Measurements from ENCODE around the gene SPINT1.

SPINT1 gene

GRCh38 chr15:40829115-40829514 lies 14.7 kb upstream of the SPINT1 start:
- no peak for DNase-seq

DNA sequence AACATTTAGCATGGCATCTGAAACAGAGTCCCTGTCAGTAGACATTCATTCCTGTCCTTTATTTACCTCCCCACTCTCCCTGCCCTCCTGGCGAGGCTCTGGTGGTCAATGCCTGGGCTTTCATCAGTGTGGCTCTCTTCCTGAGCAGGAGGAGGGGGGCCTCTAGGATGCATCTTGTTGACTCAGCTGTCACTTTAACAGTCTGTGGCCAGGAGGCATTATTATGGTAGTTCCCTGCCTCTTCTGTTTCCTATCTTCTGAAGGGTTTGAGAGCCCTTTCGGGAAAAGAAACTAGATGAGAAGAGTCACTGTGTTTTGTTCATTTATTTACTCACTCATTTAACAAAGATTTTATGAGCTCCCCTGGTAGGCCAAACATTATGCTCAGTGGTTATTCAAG lies 13.0 kb upstream of the SPINT1 start:
- no peak for DNase-seq

- no peak for DNase-seq
Observed at GRCh38 chr15:40831861-40832260, 12.0 kb upstream of the SPINT1 start.

DNA sequence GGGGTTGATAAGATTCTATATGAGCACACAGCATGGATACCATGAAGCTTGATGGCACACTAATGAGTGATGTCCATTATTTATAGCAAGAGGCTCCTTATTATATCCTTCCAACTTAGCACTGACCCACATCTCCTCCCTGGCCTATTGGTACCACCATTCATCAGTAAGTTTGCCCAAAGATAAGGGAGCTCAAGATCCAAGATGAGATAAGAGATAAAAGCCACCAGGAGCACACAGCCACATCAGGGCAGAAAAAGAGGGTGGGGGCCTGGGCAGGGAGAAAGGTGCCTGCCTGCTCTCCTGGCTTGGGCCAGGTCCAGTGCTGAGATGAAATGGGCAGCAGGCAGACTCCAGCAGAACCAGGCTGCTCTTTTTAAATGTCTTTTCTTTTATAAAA lies 10.9 kb upstream of the SPINT1 start:
- DNase-seq: no peak

DNA sequence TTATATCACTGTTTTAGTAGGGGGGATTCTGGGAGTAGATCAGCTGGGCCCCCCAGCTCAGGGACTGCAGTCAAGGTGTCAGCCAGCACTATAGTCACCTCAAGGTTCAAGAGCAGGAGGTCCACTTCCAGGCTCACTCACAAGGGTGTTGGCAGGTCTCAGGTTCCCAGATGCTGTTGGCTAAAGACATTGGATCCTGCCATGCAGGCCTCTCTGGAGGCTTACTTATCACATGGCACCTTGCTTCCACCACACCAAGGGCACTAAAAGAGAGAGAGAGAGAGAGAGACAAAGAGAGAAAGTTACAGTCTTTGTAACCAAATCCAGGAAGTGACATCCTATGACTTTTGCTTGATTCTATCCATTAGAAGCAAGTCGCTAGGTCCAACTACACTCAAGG lies 7.8 kb upstream of the SPINT1 start:
- DNase-seq: no peak

DNA sequence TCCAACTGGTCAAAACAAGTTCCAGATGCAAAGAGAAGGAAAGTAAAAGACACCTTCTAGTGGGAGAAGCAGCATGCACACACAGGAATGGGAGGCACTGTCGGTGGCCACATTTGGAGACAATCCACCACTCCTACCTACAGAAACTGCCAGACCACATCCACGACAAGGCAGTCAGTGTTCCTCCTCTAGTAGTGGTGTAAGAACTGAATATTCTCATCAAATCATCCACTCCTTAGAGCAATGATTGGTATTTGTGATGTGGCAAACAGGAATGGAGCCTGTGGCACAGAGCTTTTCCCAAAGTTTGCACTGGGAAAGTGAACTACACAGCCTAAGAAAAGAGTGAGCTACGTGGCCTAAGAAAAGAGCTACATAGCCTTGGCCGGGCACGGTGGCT lies 5.1 kb upstream of the SPINT1 start:
- DNase-seq: no peak

DNA sequence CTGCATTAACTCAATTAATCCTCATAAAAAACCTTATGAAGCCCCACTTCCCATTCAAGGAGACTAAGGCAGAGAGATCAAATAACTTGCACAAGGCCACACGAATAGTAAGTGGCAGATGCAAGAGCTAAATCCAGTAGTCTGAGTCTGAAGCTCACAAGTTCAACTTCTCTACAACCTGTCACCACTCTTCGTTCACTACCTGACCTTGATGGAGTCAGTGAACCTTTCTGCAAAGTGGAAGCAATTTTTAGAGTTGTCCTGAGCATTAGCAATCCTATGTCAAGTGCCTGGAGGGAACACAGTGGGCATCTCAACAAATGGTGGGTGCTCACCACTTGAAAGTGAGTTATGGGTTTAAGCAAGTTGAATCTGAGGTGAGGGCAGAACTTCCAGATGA lies 2.1 kb upstream of the SPINT1 start:
- no peak for DNase-seq

DNA sequence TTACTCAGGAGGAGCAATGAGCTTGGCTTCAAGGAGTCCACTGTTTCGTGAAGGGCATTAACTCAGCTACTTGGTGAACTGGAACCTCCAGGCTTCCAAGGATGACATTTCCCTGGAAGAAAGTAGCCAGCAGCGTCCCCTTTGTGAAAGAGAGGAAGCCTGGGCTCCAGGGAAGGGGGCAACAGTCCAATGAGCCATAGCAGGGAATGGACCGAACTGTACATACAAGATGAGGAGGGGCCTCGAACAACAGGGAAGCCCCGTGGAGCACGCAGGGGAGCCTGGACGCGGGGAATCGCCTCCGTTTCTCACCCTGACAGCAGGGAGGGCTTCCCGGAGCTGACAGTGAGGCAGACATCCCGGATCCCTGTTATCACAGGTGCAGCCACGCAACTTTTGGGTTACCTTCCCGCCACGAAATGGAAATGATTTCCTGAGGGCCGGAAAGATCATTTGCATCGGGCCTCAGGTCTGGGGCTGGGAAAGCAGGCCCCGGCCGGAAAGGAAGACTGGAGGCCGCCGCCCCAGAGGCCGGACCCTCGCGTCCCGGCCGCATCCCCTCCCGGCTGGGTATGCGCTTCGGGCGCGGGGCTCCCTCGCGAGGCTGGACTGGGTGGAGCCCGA lies 475 bp upstream of the SPINT1 start:
- no peak for DNase-seq

- peak; percentile 22 to 29 for DNase-seq
Observed at GRCh38 chr15:40844696-40845030, 815 bp downstream of the SPINT1 start.

- DNase-seq: no peak
Observed at GRCh38 chr15:40845036-40845435, 1.2 kb downstream of the SPINT1 start.

DNA sequence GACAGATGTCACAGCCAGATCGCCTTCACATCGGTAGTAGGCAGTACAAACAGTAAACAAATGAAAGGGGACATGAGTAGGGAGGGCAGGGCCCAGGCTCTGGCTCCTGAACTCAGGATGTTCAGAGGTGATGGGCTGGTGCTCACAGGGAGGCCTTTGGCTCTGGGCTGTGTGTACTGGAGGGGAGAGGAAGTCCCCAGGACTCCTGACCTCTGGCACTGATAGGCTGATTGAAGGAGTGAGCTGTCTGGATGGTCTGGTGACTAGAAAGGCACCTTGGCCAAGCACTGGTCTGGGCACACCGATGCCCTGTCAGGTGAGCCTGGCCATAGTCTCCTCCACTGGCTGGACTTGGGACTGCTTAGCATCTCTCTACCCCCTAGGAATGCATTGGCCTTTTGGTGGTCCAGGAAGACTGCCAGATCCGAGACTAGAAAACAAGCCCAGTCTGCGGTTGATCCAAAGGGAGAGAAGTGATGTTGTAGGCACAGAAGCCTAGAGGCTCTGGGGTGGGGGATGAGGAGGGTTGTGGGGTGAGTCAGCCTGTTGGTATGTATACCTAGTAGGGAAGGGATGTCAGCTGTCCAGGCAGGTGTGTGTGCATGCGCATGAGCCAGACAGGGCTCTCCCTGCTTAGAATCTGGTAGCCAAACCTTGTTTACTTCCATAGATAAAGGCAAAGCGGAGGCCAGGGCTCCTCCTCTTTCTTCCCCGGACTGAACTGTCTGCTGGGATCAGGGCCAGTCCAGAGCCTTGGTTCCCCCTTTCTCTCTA lies 1.9 kb downstream of the SPINT1 start:
- no peak for DNase-seq

DNA sequence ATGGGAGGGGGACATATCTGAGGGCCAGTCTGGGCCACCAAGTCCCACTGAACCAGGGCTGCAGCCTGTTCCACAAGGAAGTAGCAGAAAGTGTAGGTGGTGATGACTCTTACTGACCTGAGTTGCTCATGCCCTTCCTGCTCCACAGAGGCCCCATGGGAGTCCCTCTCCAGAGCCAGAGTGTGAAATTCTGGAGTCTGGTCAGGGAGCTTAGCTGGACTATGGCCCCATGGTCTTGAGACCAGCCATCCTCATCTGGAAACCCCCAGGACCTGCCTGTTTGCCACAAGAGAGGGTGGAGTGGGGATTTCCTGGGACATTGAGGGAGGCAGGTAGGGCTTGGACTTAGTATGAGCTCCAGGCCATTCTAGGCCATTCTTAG lies 3.0 kb downstream of the SPINT1 start:
- no peak for DNase-seq

DNA sequence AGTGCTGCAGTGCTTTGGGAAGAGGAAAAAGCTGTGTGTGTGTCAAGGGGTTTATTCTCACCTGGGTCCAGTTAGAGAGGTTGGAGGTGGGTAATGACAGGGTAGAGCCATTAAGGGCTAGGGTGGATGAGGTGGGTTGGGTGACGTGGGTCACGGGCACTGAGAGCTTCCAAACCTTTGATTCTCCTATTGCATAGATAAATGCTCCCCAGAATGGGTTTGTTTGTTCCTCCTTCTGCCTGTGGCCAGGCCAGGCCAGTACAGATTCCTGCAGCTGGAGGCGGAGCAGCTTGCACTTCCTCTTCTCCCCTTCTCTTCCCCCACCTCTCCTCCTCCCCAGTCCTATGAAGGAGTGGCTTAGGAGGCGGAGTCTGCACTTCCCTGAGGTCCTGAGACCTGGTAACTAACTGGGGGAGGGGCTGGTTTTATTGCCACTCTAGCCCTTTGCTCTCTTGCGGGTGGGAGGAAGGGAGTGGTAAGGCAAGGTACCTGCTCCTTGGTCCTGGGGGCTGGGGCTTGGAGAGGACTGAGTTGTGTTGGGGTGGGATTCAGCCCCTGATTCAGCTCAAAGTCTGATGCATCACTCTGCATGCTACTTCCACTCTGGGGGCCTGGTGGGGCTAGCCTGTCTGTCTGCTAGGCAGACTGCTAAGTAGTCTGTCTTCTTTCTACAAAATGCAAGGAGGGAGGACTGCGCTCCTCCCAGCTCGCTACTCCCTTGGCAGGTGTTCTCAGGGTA lies 3.5 kb downstream of the SPINT1 start:
- no peak for DNase-seq

DNA sequence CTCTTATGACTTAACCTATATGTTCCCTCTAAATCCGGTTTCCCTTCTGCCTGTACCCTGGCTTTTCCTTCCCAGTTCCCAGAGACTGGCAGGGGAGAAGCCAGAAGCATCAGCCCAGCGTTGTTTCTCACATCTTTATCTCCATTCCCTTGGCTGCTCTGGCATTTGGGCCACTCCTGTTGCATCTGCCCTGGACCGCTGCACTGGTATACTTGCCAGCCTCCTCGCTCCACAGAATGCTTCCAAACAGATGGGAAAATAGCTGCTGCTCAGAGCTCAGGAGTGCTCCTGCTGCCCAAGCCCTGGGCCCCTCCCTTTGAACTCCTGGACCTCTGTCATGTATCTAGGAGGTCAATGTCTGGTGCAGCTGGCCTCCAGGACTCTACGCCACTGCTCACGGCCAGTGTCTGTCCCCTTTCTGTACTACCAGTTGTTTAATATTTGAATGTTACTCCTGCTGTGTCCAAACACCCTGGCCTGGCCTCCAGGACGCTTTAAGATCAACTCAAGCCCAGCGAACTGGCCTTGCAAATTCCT lies 6.8 kb downstream of the SPINT1 start:
- DNase-seq: no peak

GRCh38 chr15:40852529-40852928 lies 8.7 kb downstream of the SPINT1 start:
- no peak for DNase-seq

GRCh38 chr15:40853241-40853890 lies 9.5 kb downstream of the SPINT1 start:
- no peak for DNase-seq

DNA sequence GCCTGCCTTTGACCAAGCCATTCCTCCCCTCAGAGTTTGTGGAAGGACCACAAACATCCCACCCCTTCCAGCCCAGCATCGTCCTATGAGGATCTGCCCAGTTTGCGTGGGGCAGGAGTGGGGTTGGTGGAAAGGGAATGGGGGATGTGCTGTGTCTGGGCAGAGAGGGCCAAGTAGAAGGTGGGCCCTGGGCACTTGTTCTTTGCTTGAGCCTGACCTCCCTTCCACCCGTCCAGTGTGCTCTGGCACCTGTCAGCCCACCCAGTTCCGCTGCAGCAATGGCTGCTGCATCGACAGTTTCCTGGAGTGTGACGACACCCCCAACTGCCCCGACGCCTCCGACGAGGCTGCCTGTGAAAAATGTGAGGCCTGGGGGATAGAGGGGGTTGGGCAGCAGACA lies 10.3 kb downstream of the SPINT1 start:
- no peak for DNase-seq

- no peak for DNase-seq
Observed at GRCh38 chr15:40855706-40856234, 11.9 kb downstream of the SPINT1 start.

DNA sequence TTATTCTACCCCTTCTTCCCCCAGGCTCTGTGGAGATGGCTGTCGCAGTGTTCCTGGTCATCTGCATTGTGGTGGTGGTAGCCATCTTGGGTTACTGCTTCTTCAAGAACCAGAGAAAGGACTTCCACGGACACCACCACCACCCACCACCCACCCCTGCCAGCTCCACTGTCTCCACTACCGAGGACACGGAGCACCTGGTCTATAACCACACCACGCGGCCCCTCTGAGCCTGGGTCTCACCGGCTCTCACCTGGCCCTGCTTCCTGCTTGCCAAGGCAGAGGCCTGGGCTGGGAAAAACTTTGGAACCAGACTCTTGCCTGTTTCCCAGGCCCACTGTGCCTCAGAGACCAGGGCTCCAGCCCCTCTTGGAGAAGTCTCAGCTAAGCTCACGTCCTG lies 12.9 kb downstream of the SPINT1 start:
- no peak for DNase-seq

- peak; percentile 68 to 84 for DNase-seq
Observed at GRCh38 chr15:40857601-40858341, 13.9 kb downstream of the SPINT1 start.

GRCh38 chr15:40858706-40859105 lies 14.9 kb downstream of the SPINT1 start:
- no peak for DNase-seq

- DNase-seq: peak; percentile 79 to 82
Observed at GRCh38 chr15:40859206-40859851, 15.5 kb downstream of the SPINT1 start.
